ENCODE results near the gene SHROOM3.

SHROOM3 gene

GRCh38 chr4:76539979-76540378 lies 105.0 kb downstream of the SHROOM3 start:
- TF ChIP-seq ARNTL (CRISPR knock-in tag; IDR thresholded peaks at IDR 0.05; ENCODE audit: borderline replicate concordance, low read depth) (no peak), ISL1 (CRISPR knock-in tag; IDR thresholded peaks at IDR 0.05) (no peak), PPARA (CRISPR knock-in tag; IDR thresholded peaks at IDR 0.05; ENCODE audit: borderline replicate concordance) (no peak), CSRNP3 (CRISPR knock-in tag; IDR thresholded peaks at IDR 0.05) (no peak), ZC3H10 (CRISPR knock-in tag; IDR thresholded peaks at IDR 0.05) (no peak), OSR1 (CRISPR knock-in tag; IDR thresholded peaks at IDR 0.05) (no peak), TOX (CRISPR knock-in tag; IDR thresholded peaks at IDR 0.05; ENCODE audit: borderline replicate concordance) (no peak), CREB5 (CRISPR knock-in tag; IDR thresholded peaks at IDR 0.05; ENCODE audit: low read depth) (no peak), ZNF565 (CRISPR knock-in tag; conservative IDR thresholded peaks at IDR 0.05; ENCODE audit: low read depth) (no peak), TSHZ2 (CRISPR knock-in tag; IDR thresholded peaks at IDR 0.05) (no peak), SNAI2 (CRISPR knock-in tag; IDR thresholded peaks at IDR 0.05) (no peak), ZFP30 (CRISPR knock-in tag; IDR thresholded peaks at IDR 0.05) (no peak), GLIS3 (CRISPR knock-in tag; IDR thresholded peaks at IDR 0.05) (no peak), CSDC2 (CRISPR knock-in tag; IDR thresholded peaks at IDR 0.05) (no peak), ZNF70 (CRISPR knock-in tag; IDR thresholded peaks at IDR 0.05) (no peak), PATZ1 (CRISPR knock-in tag; IDR thresholded peaks at IDR 0.05; ENCODE audit: borderline replicate concordance) (no peak), TCF4 (CRISPR knock-in tag; IDR thresholded peaks at IDR 0.05; ENCODE audit: borderline replicate concordance) (no peak), RARB (CRISPR knock-in tag; IDR thresholded peaks at IDR 0.05) (no peak), ZFP3 (CRISPR knock-in tag; IDR thresholded peaks at IDR 0.05) (no peak), BACH2 (CRISPR knock-in tag; IDR thresholded peaks at IDR 0.05; ENCODE audit: borderline replicate concordance) (no peak)
- ATAC-seq = no peak

- no peak for TF ChIP-seq ZC3H10 (CRISPR knock-in tag; IDR thresholded peaks at IDR 0.05)
- no peak for TF ChIP-seq ZNF565 (CRISPR knock-in tag; conservative IDR thresholded peaks at IDR 0.05; ENCODE audit: low read depth)
- no peak for TF ChIP-seq SNAI2 (CRISPR knock-in tag; IDR thresholded peaks at IDR 0.05)
- TF ChIP-seq CREB5 (CRISPR knock-in tag; IDR thresholded peaks at IDR 0.05; ENCODE audit: low read depth) = no peak
- TF ChIP-seq CSDC2 (CRISPR knock-in tag; IDR thresholded peaks at IDR 0.05) = no peak
- TF ChIP-seq ARNTL (CRISPR knock-in tag; IDR thresholded peaks at IDR 0.05; ENCODE audit: borderline replicate concordance, low read depth) = no peak
- TF ChIP-seq BACH2 (CRISPR knock-in tag; IDR thresholded peaks at IDR 0.05; ENCODE audit: borderline replicate concordance) = no peak
- TF ChIP-seq ZFP3 (CRISPR knock-in tag; IDR thresholded peaks at IDR 0.05) = no peak
- no peak for TF ChIP-seq ZFP30 (CRISPR knock-in tag; IDR thresholded peaks at IDR 0.05)
- TF ChIP-seq ZNF8 (CRISPR knock-in tag; IDR thresholded peaks at IDR 0.05) = no peak
- ATAC-seq = no peak
Observed at GRCh38 chr4:76540486-76540885, 105.5 kb downstream of the SHROOM3 start.

- no peak for ATAC-seq
- TF ChIP-seq ZNF70 (CRISPR knock-in tag; IDR thresholded peaks at IDR 0.05) (no peak), TCF4 (CRISPR knock-in tag; IDR thresholded peaks at IDR 0.05; ENCODE audit: borderline replicate concordance) (no peak), ZFP30 (CRISPR knock-in tag; IDR thresholded peaks at IDR 0.05) (no peak), CSDC2 (CRISPR knock-in tag; IDR thresholded peaks at IDR 0.05) (no peak), ESRRG (CRISPR knock-in tag; IDR thresholded peaks at IDR 0.05) (no peak), ZFP3 (CRISPR knock-in tag; IDR thresholded peaks at IDR 0.05) (no peak), CSRNP3 (CRISPR knock-in tag; IDR thresholded peaks at IDR 0.05) (no peak), GLIS3 (CRISPR knock-in tag; IDR thresholded peaks at IDR 0.05) (no peak), CREB5 (CRISPR knock-in tag; IDR thresholded peaks at IDR 0.05; ENCODE audit: low read depth) (no peak), OSR1 (CRISPR knock-in tag; IDR thresholded peaks at IDR 0.05) (no peak), POU6F1 (CRISPR knock-in tag; IDR thresholded peaks at IDR 0.05; ENCODE audit: borderline replicate concordance, low read depth) (no peak), PPARA (CRISPR knock-in tag; IDR thresholded peaks at IDR 0.05; ENCODE audit: borderline replicate concordance) (no peak), ZNF8 (CRISPR knock-in tag; IDR thresholded peaks at IDR 0.05) (no peak), ZC3H10 (CRISPR knock-in tag; IDR thresholded peaks at IDR 0.05) (no peak), ZNF565 (CRISPR knock-in tag; conservative IDR thresholded peaks at IDR 0.05; ENCODE audit: low read depth) (no peak)
Observed at GRCh38 chr4:76543378-76543777, 108.3 kb downstream of the SHROOM3 start.
